GM12878 (cell line): ENCODE data around the gene KHK. TPM values are rescaled to one million over a fixed set of nuclear protein-coding genes. Genes with fewer than 3 reads are reported as not detected.
A peak's percentile ranks its signal among the peaks of the same experiment; 100 is the strongest.

ENCODE experiments used
- ATF7 ChIP-seq: fragments of 450-650 bp; IDR thresholded peaks from 2 replicates; pipeline ENCODE4 v1.6.1; 2016; ENCODE audit warnings: low read depth, mild to moderate bottlenecking
- BACH1 ChIP-seq: fragments of 450-650 bp; IDR thresholded peaks from 2 replicates; pipeline ENCODE4 v1.6.1; 2017; ENCODE audit warnings: mild to moderate bottlenecking, borderline replicate concordance
- BCL3 ChIP-seq: IDR thresholded peaks from 2 replicates; pipeline ENCODE4 v1.6.1; 2011; ENCODE audit warnings: borderline replicate concordance, low read depth, mild to moderate bottlenecking, moderate library complexity, low read length; ENCODE audit not compliant: insufficient read depth, poor library complexity, severe bottlenecking
- BCLAF1 ChIP-seq: fragments of 450-650 bp; IDR thresholded peaks from 2 replicates; pipeline ENCODE4 v1.6.1; 2017; ENCODE audit warnings: antibody characterized with exemption, mild to moderate bottlenecking, moderate library complexity
- CHD1 ChIP-seq: IDR thresholded peaks from 2 replicates; pipeline ENCODE4 v1.6.1; 2012; ENCODE audit warnings: low read depth, low read length, improper control_type of control experiment
- CHD2 ChIP-seq: IDR thresholded peaks from 2 replicates; pipeline ENCODE4 v1.6.1; 2011; ENCODE audit warnings: low read depth, low read length, improper control_type of control experiment, borderline replicate concordance
- CREB1 ChIP-seq: IDR thresholded peaks from 2 replicates; pipeline ENCODE4 v1.6.1; 2012; ENCODE audit warnings: low read depth, mild to moderate bottlenecking, inconsistent platforms
- CTCF ChIP-seq, 3 experiments: IDR thresholded peaks in 2 of 3; conservative IDR thresholded peaks in 1 of 3; 2 replicates each; pipeline ENCODE4 v1.5.1; 2011; ENCODE audit warnings: low read depth in 3 of 3, low read length in 3 of 3, mild to moderate bottlenecking in 3 of 3, control low read depth in 2 of 3, moderate library complexity in 2 of 3, inconsistent platforms in 1 of 3, mixed read lengths in 1 of 3; ENCODE audit not compliant: control insufficient read depth in 2 of 3, insufficient read depth in 1 of 3; ENCODE audit errors: extremely low read depth in 1 of 3
- DPF2 ChIP-seq: fragments of 450-650 bp; IDR thresholded peaks from 2 replicates; pipeline ENCODE4 v1.6.1; 2017; ENCODE audit warnings: mild to moderate bottlenecking
- ELK1 ChIP-seq: IDR thresholded peaks from 2 replicates; pipeline ENCODE4 v1.6.1; 2012; ENCODE audit warnings: low read depth, low read length, improper control_type of control experiment
- ESRRA ChIP-seq: IDR thresholded peaks from 2 replicates; pipeline ENCODE4 v1.6.1; 2012; ENCODE audit warnings: mild to moderate bottlenecking, low read length, improper control_type of control experiment
- GATAD2B ChIP-seq: fragments of 450-650 bp; conservative IDR thresholded peaks from 2 replicates; pipeline ENCODE4 v1.6.1; 2017; ENCODE audit warnings: low read depth, mild to moderate bottlenecking, moderate library complexity
- IKZF1 ChIP-seq: fragments of 450-650 bp; conservative IDR thresholded peaks from 2 replicates; pipeline ENCODE4 v1.6.1; 2017; ENCODE audit warnings: antibody characterized with exemption, mild to moderate bottlenecking
- IRF4 ChIP-seq: IDR thresholded peaks from 2 replicates; pipeline ENCODE4 v1.6.1; 2011; ENCODE audit warnings: low read depth, low read length
- JUNB ChIP-seq: IDR thresholded peaks from 2 replicates; pipeline ENCODE4 v1.6.1; 2016; ENCODE audit warnings: antibody characterized with exemption, mild to moderate bottlenecking
- KLF5 ChIP-seq: fragments of 450-650 bp; IDR thresholded peaks from 2 replicates; pipeline ENCODE4 v1.6.1; 2014; ENCODE audit warnings: mild to moderate bottlenecking; ENCODE audit not compliant: partially characterized antibody
- MTA3 ChIP-seq: IDR thresholded peaks from 2 replicates; pipeline ENCODE4 v1.6.1; 2012; ENCODE audit warnings: low read length, inconsistent platforms, borderline replicate concordance
- MYC ChIP-seq: IDR thresholded peaks from 2 replicates; pipeline ENCODE4 v1.6.1; 2011; ENCODE audit warnings: mild to moderate bottlenecking, low read length, moderate library complexity, inconsistent platforms; ENCODE audit not compliant: insufficient read depth, insufficient replicate concordance, insufficient read length, severe bottlenecking
- RFX5 ChIP-seq: IDR thresholded peaks from 2 replicates; pipeline ENCODE4 v1.6.1; 2011; ENCODE audit warnings: low read depth, low read length, improper control_type of control experiment
- SIN3A ChIP-seq: IDR thresholded peaks from 2 replicates; pipeline ENCODE4 v1.6.1; 2012; ENCODE audit warnings: low read depth, low read length, improper control_type of control experiment
- SREBF2 ChIP-seq: IDR thresholded peaks from 2 replicates; pipeline ENCODE4 v1.6.1; 2012; ENCODE audit warnings: mild to moderate bottlenecking, low read length
- TCF3 ChIP-seq: IDR thresholded peaks from 2 replicates; pipeline ENCODE4 v1.6.1; 2012; ENCODE audit warnings: low read depth, mild to moderate bottlenecking, low read length, borderline replicate concordance; ENCODE audit not compliant: insufficient read depth
- YY1 ChIP-seq: IDR thresholded peaks from 2 replicates; pipeline ENCODE4 v1.6.1; 2011; ENCODE audit warnings: low read depth, mild to moderate bottlenecking, low read length
- ZNF217 ChIP-seq: fragments of 450-650 bp; IDR thresholded peaks from 2 replicates; pipeline ENCODE4 v1.6.1; 2017; ENCODE audit warnings: antibody characterized with exemption, mild to moderate bottlenecking
- polyA plus RNA-seq, 11 experiments: library from polyadenylated mRNA; depleted of rRNA in 4 of 11; unstranded in 6 of 11; stranded (reverse) in 5 of 11; fragments of >200 nt; fragmentation: Nextera tagmentation in 4 of 11; fragmentation: Illumina TruSeq in 1 of 11; extraction: Ambion mirVana in 4 of 11; extraction: Trizol in 1 of 11; gene quantifications; 1 replicate in 1 of 11; 2 replicates in 10 of 11; pipeline versions ENCODE4 v1.2.1 to v1.2.3, GENCODE V29; 2011 to 2016; ENCODE audit warnings: inconsistent platforms in 2 of 11, missing spikeins in 2 of 11, low read depth in 1 of 11
- total RNA-seq, 4 experiments: library from RNA; depleted of rRNA in 3 of 4; stranded (reverse); fragments of >200 nt in 3 of 4; fragmentation: Illumina TruSeq in 1 of 4; extraction: Trizol in 1 of 4; gene quantifications; 2 replicates each; pipeline versions ENCODE4 v1.2.1 to v1.2.3, GENCODE V29; 2013 to 2021

The KHK gene
- total and polyA plus RNA-seq, 10 of the 15 experiments (the other 5 are each of a cell fraction or from before 2014, with no cell fraction given): 0.31 to 11.8 (median 3.9) TPM

- TF ChIP-seq RFX5 (no peak), SIN3A (no peak), BCL3 (peak; percentile 52), IKZF1 (peak; percentile 87), ELK1 (no peak), JUNB (0 out of 2 replicates have a peak, but pooled peaks have one; percentile 9), BACH1 (no peak; the same call in 1 of the 2 replicates), CHD1 (0 out of 2 replicates have a peak, but pooled peaks have one; percentile 41), CHD2 (peak; percentile 3; the same call in 1 of the 2 replicates), TCF3 (peak; percentile 23; the same call in 1 of the 2 replicates), ZNF217 (no peak), MYC (no peak), YY1 (peak; percentile 84), IRF4 (0 out of 2 replicates have a peak, but pooled peaks have one; percentile 11), SREBF2 (peak; percentile 91), DPF2 (0 out of 2 replicates have a peak, but pooled peaks have one; percentile 20), KLF5 (peak; percentile 15), BCLAF1 (0 out of 2 replicates have a peak, but pooled peaks have one; percentile 57), CREB1 (peak; percentile 61), ATF7 (peak; percentile 49; the same call in 1 of the 2 replicates), GATAD2B (peak; percentile 45; the same call in 1 of the 2 replicates), MTA3 (no peak; the same call in 1 of the 2 replicates), CTCF (IDR thresholded peaks at IDR 0.05 in 2 of 3, conservative IDR thresholded peaks at IDR 0.05 in 1 of 3; ENCODE audit: control insufficient read depth in 2 of 3, extremely low read depth in 1 of 3, insufficient read depth in 1 of 3, low read depth in 3 of 3, low read length in 3 of 3) (peak; percentile 5 to 33 (median 6); a peak in 1 of 6 replicates), ESRRA (no peak)
Measured at GRCh38 chr2:27050281-27050995, 36.1 kb upstream of the KHK start (continued).
